ENCODE data around the gene RAD9A. TPM values are rescaled to one million over a fixed set of nuclear protein-coding genes. Genes with fewer than 3 reads are reported as not detected.

The RAD9A gene
- total RNA-seq (2014; rRNA removed; shearing (Covaris generic)), result 6.2 and 15.0 TPM in 2 replicates

DNA sequence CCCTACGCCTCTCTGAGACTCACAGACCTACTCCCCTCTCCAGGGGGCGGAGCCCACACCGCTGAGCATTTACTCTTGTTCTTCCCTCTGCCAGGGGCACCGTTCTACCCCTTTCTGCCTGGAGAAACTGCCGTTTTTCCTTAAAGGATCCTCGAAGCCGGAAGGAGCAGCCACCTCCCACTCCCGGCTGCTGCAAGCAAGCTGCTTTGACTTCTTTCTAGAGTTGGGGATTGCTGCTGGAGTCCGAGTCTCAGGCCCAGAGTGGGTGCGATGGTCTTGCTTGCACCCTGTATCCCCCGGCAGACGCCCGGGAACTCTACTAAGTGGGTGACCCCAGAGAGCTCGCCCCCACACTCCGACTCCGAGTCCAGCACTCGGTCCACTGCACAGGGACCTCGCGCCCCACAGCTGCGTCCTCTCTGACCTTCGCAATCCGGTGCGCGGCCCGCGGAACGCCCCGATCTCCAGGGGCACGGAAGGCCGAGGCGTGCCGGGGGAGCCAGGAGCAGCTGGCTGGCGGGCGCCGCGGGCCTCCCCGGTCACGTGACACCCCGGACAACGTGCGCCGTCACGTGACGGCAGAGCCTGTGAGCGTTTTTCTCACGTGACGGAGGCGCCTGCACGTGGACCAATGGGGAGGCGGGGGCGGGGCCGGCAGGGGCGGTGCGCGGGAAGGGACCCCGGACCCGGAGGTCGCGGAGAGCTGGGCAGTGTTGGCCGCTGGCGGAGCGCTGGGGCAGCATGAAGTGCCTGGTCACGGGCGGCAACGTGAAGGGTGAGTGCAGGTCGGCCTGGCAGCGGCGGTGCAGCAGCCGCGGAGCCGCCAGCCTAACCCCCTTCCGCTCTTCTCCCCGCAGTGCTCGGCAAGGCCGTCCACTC, at the start of gene RAD9A:
Gene RAD9A, plus strand, starts transcription at position 683 of the 879 bp plus-strand sequence. Its CDS starts 59 bp downstream, at position 742.
- DNase-seq (ENCODE audit: low spot score), result peak; percentile 80

DNA sequence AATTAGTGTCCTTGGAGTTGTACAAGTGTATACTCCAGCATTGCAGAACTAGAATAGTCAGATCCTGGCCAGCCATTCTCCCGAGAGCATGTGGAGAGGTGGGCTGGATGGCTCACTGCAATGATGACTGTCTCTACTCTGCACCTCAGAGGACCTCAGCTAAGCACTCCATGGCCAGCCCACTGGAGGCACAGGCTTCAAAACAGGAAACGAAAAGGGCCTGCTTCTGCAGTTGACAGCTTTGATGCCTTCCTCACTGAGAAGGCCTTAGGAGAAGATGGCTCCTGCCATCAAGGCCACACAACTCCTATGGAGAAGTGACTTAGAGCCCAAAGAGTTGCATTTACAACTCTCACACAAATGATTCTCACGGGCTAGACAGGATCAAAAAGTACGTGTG, 47.5 kb upstream of the RAD9A start:
- no peak for DNase-seq (ENCODE audit: low spot score)

DNA sequence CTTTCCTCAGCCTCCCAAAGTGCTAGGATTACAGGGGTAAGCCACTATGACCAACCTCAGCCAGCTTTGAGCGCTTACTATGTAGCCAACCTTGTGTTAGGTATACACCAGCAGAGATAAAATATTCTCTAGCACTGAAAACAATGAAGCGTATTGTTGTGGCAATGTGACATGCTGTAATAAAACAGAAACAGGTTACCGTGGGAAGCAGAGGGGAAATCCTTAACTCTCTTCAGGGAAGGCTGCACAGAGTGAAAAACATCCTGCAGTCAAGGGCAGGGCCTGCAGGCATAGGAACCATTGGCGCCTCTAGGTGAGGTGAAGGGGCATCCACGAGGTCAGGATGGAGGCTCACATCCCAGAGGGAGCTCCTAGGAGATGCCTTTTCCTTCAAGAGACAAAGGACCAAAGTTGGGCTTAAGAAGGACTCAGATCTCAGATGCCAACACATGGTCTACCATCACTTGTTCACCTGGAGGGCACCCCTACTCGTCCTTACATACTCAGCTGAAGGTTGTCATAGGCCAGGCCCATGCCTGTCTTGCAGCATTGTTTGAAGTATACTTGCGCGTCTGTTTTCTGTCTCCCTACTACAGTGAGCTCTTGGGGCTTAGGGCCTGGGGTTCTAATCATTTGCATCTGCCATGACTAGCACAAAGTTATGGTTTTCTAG, 46.4 kb upstream of the RAD9A start:
- no peak for DNase-seq (ENCODE audit: low spot score)

DNA sequence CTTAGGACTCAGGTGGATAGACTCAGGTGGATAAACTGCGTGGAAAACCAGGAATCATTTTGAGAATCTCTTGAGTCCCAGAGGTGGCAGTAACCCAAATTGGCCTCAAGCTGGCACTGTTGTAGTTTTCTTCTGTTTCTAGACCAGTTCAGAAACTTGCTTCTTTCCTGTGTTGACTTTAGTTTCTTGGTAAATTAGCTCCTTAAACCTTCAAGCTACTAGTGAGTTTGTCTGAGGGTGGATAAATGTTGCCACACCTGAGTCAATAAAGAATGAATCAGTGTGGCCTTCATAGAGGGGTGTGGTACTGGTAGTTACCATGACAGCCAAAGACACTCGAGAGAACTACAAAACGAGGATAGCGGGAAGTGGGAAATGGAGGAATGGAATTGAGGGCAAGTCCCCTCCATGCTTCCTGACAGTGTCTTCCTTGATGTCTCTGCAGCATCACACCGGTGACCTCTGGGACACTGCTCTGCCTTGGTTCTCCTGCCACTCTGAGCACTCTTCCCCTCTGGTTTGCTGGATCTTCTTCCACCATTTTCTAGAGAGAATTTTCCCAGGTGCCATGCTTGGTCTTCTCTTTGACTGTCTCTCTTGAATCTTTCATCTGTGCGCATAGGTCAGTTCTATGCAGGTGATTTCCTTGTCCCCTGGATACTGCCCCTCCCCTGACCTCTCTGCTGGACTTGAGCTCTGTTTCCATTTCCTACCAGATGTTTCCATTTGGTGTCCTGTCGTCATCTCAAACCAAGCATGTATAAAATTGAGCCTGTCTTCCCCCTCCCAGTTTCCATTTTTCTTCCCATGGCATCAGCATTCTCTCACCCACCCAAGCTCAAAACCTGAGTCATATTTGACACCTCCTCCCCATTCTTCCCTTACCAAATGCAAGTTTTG, 45.6 kb upstream of the RAD9A start:
- DNase-seq (ENCODE audit: low spot score), result peak; percentile 61

DNA sequence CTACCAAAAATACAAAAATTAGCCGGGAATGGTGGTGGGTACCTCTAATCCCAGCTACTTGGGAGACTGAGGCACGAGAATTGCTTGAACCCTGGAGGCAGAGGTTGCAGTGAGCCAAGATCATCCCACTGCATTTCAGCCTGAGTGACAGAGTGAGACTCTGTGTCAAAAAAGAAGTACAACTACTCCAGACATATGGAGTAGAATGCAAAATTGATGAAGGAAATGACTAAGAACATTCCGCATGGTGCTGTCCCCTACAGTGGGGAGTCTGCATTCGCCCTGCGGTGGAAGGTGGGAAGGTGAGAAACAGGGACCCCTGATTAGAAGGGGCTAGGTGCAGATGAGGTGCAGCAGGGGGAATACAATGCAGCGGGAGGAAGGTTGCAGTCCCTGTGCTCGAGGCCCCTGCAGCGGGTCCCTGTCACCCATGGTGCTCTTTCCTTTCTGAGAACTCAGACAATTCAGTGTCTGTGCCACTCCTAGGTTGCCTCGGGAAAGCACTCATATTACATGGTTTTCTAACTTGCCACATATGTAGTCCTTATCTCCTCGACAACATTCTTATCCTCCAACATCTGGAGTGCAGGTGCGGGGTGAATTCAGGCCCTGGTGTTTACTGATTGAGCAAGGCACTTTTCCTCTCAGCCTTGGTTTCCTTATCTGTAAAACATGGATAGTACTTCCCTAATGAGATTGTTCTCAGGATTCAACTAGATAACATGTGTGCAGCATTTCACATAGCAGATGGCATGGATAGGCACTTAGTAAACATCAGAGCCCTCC, 43.6 kb upstream of the RAD9A start:
- DNase-seq (ENCODE audit: low spot score), result no peak

DNA sequence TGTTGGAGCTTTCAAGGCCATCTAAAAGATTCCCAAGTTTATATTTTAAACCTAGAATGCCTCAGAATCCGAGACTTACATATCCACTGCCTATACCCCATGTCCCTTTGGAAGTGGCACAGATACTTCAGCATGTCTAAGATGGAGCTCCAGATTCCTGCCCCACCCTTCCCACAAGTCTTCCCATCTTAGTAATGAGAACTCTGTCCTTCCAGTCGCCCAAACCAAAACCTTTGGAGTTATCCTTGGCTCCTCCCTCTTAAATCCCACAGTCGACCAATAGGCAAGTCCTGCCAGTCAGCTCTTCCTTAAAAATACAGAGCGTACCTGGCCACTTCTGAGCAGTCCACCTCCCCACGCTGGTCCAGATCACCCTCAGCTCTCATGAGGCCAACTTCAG, 42.8 kb upstream of the RAD9A start:
- no peak for DNase-seq (ENCODE audit: low spot score)

DNA sequence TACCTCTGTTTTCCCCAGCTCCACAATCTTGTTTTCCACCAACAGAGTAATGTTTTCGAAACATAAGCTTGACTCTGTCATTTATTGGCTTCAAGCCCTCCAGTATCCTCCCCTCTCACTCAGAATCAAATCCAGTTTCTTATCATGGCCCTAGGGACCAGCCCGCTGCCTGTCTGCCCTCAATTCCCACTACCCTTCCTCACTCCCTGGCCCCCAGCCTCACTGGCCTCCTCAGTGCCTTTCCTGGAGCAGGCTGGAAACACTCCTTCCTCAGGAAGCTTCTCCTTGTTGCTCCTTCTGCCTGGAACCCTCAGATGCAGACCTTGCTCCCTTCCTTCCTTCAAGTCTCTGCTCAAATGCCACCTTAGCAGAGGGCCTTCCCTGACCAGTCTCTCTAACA, 42.3 kb upstream of the RAD9A start:
- DNase-seq (ENCODE audit: low spot score), result no peak

DNA sequence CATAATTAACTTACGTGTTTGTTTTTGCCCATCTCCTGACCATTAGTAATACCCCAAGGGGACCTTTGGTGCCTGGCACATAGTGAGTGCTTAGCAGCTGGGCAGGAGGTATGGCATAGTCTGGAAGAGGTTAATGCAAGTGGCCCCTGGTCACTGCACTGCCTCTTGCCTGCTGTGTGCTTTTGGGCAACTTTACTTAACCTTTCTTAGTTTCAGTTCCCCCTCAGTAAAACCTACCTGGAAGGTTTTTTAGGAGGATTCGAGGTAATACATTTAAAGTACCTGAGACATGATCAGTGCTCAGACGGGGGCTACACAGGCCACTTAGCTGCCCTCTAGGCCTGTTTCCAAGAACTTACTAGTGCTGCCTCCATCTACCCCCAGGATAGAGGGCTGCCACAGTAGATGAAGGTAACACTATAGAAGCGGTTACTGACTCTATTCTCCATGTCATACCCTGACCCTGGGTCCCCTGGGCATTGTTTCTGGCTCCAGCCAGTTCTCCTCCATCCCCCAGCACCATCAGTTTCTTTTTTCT, 41.8 kb upstream of the RAD9A start:
- DNase-seq (ENCODE audit: low spot score), result no peak

DNA sequence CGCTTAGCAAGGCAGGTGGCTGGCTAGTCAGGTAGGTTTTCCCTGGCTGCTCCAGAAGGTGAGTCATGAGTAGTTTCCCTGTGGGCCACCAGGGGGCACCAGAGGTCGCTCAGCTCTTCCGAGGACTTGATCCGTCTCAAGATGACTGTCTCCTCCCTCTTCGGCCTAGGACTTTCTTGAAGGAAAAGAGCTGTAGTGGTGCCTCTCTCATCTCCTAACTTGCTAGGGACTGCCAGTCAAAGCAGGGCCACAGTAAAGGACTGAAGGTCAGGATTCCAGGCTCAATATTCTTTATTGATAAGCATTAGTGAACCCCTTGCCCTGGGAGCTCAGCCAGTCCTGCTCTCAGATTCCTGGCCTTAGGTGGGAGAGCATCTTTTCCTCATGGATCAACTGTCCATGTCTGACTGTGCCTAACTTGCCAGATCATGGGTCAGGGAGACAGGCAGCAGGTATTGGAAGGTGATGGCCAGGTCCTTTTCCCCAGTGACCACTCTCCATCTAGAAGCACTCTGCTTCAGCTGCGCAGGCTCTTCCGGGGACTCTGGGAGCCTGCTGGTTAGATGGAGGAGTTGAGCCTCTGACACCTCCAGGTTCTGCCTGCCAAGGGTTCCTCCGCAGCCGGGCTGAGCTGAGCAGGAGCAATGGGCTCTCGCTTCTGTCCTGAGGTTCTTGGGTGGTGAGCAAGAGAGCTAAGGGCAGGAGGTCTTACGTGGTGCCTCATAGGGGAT, 40.3 kb upstream of the RAD9A start:
- DNase-seq (ENCODE audit: low spot score), result peak; percentile 75

DNA sequence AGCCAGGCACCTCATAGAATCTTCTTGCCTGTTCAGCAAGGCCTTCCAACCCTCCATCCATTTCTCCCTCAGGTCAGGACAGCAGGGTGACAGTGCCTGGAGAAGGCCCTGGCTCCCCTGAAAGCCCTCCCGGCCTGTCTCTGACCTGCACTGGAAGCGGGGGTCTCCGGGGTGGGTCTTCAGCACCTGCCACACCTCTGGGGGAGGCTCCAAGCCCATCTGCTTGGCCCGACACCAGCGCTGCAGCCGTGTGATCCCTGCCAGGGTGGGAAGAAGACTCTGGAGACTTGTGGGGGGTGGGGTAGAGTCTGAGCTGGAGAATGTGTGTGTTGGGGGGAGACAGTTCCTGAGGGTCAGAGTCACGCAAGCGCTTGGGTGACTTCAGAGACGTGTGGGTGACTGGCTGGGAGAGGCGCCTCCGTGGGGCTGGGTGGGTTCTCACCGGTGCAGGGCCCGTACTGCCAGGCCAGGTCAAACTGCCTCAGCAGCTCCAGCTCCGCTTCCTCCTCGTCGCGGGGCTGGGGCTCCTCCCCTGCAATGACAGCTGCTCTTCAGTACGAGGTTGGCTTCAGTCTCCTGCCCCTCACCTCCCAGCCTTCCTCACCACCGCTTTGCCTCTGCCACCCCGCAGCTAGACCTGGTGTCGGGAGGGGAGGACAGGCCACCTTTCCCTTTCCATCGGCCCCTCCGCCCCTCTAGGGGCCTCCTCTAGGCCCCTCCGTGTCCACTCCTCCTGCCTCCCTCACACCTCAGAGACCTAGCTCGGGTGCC, 39.1 kb upstream of the RAD9A start:
- DNase-seq (ENCODE audit: low spot score), result no peak

DNA sequence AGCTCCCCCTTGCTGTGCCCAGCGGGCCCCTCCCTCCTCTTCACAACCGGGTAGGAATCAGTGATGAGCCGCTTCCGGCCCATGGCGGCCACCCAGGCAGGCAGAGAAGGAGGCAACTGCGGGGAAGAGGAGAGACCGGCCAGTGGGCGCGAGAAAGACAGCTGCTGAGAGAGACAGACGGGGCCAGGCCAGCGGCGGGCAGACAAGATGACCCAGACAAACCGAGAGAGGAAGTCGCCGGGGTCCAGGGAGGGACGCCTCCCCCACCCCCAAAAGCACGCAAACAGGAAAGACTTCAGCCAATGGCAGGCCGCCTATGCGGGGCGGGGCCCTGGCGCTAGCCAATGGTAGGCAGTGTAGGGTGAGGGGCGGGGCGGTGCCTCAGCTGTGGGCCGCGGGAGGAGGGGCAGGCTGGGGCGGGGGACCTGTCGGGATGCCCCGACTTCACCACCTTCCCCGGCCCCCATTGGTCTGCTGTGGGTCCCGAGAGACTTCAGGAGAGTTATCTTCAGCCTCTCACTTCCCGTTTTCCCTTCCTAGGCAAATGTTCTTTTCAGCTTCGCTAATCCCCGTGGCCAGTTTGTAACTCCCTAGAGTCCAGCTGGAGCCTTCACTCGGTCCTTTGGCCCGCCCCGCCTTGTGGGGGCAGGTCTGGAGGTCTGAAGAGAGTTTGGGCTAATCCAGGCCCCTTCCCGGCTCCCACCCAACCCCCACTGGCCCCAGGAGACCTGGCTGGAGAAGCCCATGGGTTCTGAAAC, 38.3 kb upstream of the RAD9A start, which contains the start of gene POLD4:
Gene POLD4, minus strand, starts transcription at position 230 of the 758 bp plus-strand sequence. Its CDS starts 147 bp downstream, at position 83.
- peak; percentile 93 for DNase-seq (ENCODE audit: low spot score)

DNA sequence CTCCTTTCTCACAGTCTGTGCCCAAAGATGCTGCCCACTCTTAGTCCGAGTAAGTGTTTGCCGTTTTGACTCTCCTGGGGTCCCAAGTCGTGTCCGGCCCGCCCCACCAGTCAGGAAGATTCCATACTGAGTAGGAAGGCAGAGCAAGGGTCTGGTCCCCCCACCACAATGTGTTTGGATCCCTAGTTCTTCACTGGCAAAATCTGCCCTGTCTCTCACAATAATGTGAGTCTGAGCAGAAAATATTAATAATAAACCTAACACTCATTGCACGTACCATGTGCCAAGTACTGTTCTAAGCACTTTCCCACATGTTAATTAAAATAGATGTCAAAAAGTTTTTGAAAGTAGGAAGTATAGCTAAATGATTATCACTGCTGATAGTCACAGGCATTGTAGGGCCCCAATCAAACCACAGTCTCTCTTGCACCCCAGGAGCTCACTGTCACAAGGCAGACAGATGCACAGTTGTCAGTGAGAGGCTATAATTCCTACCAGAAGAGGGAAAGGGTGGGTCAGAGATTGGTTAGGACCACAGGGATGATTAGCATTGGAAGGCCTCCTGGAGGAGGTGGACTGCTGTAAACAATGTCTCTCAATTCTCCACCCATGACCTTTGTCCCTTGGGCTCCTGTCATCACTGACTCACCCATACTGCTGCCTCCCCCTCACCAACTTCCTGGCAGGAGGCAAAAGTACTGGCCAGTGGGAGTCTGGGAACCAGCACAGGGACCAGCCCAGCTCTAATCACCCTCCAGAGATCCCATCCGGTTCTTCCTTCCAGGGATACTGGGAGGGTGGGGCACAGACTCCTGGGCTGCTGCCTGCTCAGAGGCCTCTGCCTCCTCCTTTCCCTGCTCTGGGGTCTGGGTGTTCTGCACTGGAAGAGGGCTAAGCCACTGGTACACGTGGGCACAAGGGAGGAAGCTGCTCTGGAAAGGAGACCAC, 37.4 kb upstream of the RAD9A start:
- peak; percentile 98 for DNase-seq (ENCODE audit: low spot score)

DNA sequence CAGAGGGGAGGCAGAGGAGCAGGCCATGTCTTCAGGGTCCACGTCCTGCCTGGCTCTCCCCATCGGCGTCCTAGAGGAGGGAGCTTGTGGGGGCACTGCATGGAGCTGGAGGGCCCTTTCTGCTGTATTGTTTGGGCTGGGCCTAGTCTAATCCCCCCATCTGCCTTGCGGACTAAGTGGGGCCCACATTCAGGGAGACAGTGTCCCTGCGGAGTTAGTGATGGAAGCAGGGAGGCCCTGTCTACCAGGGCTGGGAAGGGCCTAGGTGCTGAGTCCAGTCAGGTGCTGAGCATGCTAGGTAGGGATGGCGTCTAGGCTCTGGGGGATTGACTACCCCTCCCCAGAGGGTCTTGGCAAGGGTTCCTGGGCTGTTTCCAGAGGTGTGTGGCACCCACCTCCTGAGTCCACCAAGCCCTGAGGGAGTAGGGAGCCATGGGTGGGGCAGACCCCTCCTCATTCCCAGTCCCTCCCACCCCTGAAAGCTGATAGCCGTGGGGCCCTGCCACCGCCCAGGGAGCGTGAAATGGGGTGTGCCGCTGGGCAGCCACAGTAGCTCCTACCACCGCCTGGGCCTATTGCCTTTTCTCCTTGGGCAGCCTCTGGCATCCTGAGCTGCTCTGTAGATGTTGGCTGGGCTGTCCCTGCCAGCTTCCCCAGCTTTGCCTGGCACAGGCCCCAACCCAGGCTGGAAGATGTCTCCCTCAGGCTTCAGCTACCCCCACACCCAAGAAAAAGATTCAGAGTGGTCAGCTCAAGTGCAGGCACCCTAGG, 36.6 kb upstream of the RAD9A start:
- DNase-seq (ENCODE audit: low spot score), result no peak

DNA sequence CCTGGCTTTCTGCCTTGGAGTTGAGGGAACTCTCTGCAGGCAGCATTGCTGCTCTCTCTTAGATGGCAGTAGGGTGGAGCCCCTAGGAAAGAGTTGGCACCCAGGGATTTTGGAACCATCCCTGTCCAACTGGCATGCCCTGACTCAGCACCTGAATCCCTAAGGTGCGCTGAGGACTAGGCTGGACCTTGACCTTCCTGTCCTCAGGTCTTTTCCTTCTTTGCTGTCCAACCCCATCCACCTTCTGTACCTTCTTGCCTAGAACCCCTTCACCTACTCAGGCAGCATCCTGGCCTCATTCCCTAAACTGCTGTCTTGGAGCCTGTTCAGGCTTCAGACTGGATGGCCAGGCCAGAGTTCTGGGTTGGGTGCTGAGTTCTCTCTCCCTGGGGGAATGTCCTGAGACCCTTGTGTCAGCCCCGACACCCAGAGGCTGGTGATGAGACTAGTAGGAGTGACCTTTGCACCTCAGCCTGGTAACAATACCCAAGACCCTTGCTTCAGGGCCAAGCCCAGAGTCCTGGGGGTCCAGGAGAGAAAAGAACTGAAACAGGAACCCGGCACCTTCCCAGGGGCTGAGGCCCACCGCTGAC, 35.9 kb upstream of the RAD9A start:
- no peak for DNase-seq (ENCODE audit: low spot score)

DNA sequence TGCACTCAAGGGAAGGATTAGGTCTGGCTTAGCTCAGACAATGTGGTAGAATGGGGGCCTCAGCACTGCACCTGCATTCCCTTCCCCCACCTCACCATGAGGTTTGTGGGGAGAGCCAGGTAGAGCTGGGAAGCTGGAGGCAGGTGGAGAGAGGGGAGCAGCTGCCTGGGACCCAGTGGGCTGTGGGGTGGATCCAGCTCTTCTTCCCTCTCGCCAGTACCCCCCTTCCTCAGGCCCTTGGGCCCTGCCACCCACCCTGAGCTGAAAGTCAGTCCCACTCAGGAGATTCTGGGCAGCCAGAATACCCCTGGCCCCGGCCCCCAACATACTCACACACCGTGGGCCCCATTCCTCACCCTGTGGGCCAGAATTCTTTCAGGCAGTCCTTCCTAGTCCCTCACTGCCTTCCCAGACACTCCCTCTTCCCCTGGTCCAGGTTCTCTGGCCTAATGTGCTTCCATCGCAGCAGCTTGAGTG, 35.4 kb upstream of the RAD9A start:
- no peak for DNase-seq (ENCODE audit: low spot score)

All from A172 (cell line).